K562 (cell line): Measurements from ENCODE around the gene FAM136A.

Experiments
- DMBX1 ChIP-seq: fragments of 250-450 bp; sonication (Bioruptor Pico); IDR thresholded peaks from 2 replicates; pipeline ENCODE4 v1.8.0; 2022; ENCODE audit warnings: inconsistent platforms, mild to moderate bottlenecking, moderate library complexity, borderline replicate concordance
- SMC3 ChIP-seq: conservative IDR thresholded peaks from 2 replicates; pipeline ENCODE4 v1.6.1; 2011; ENCODE audit warnings: low read depth, low read length, improper control_type of control experiment; ENCODE audit not compliant: insufficient read depth
- SRF ChIP-seq, 2 experiments: fragments of 250-450, 450-650 bp in 1 of 2; sonication (Bioruptor Pico) in 1 of 2; sonication (generic) in 1 of 2; formaldehyde crosslinking; IDR thresholded peaks; 2 replicates each; pipeline versions ENCODE4 v1.5.0 to v1.5.1; 2020 to 2022; ENCODE audit warnings: mild to moderate bottlenecking in 1 of 2, missing genetic modification reagents in 1 of 2

DNA sequence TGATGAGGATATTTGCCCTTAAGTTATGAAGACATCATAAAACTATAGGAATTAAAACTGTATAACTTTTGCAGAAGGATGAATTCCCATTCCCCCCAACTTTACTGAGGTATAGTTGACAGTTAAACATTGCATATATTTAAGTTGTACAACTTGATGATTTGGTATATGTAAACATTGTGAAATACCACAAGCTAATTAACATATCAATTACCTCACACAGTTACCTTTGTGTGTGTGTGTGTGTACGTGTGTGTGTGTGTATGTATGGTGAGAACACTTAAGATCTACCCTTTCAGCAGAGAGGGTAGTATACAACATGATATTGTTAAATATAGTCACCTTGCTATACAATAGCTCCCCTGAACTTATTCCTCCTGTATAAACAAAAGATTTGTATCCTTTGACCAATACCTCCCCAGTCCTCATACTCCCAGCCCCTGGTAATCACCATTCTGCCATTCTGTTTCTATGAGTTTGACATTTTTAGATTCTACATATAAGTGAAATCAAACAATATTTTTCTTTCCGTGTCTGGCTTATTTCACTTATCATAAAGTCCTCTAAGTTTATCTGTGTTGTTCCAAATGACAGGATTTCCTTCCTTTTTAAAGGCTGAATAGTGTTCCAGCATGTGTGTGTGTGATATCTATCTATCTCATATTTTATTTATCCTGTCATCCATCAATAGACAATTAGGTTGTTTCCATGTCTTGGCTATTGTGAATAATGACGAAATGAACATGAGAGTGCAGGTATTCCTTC, 48.2 kb upstream of the FAM136A start:
- TF ChIP-seq DMBX1 (CRISPR knock-in tag) (no peak), SRF (CRISPR knock-in tag; IDR thresholded peaks at IDR 0.05) (no peak), SMC3 (no peak)
